Neural cell (in vitro differentiated cells): ENCODE results near the gene KRT80. TPM values are rescaled to one million over a fixed set of nuclear protein-coding genes. Genes with fewer than 3 reads are reported as not detected.

Source experiments
- H2AFZ ChIP-seq: fragments of 200-600, 300-800 bp; sonication (generic), shearing (Covaris generic); 2 replicates; pipeline ENCODE4 v1.6.0; 2014; ENCODE audit warnings: low read depth, mild to moderate bottlenecking, antibody characterized with exemption, low read length, moderate library complexity
- H3F3A ChIP-seq: fragments of 200-600 bp; shearing (Covaris generic); 2 replicates; pipeline ENCODE4 v1.6.1; 2016; ENCODE audit warnings: mild to moderate bottlenecking, moderate library complexity, mixed read lengths, antibody characterized with exemption, low read length; ENCODE audit not compliant: insufficient read depth, poor library complexity, severe bottlenecking
- H3K27ac ChIP-seq: fragments of 200-600, 300-800 bp; sonication (generic), shearing (Covaris generic); 2 replicates; pipeline ENCODE4 v1.5.1; 2014; ENCODE audit warnings: mild to moderate bottlenecking, low read length, moderate library complexity
- H3K27me3 ChIP-seq: fragments of 300-800, 200-600 bp; sonication (generic), shearing (Covaris generic); 2 replicates; pipeline ENCODE4 v1.6.0; 2014; ENCODE audit warnings: mild to moderate bottlenecking, low read depth, low read length, moderate library complexity; ENCODE audit not compliant: insufficient read depth
- H3K36me3 ChIP-seq: fragments of 300-800, 200-600 bp; sonication (generic), shearing (Covaris generic); 2 replicates; pipeline ENCODE4 v1.5.1; 2014; ENCODE audit warnings: mild to moderate bottlenecking, antibody characterized with exemption, low read length, moderate library complexity; ENCODE audit not compliant: insufficient read depth
- H3K4me2 ChIP-seq: fragments of 300-800, 200-600 bp; sonication (generic), shearing (Covaris generic); 2 replicates; pipeline ENCODE4 v1.6.0; 2014; ENCODE audit warnings: mild to moderate bottlenecking, low read length
- H3K4me3 ChIP-seq: fragments of 300-800, 200-600 bp; sonication (generic), shearing (Covaris generic); 2 replicates; pipeline ENCODE4 v1.5.1; 2014; ENCODE audit warnings: mild to moderate bottlenecking, low read length, moderate library complexity
- H3K79me2 ChIP-seq: fragments of 200-600 bp; shearing (Covaris generic); replicated peaks from 2 replicates; pipeline ENCODE4 v1.6.0; 2014; ENCODE audit warnings: mild to moderate bottlenecking, low read length, moderate library complexity; ENCODE audit not compliant: insufficient read depth
- H3K9ac ChIP-seq: fragments of 300-800, 200-600 bp; sonication (generic), shearing (Covaris generic); 2 replicates; pipeline ENCODE4 v1.6.1; 2016; ENCODE audit warnings: mild to moderate bottlenecking, low read length, mixed read lengths
- H3K9me2 ChIP-seq: fragments of 200-600 bp; shearing (Covaris generic); 2 replicates; pipeline ENCODE4 v1.6.1; 2016; ENCODE audit warnings: mild to moderate bottlenecking, low read length, mixed read lengths; ENCODE audit not compliant: insufficient read depth
- H3K9me3 ChIP-seq: fragments of 200-600, 300-800 bp; sonication (generic), shearing (Covaris generic); 2 replicates; pipeline ENCODE4 v1.6.1; 2016; ENCODE audit warnings: mild to moderate bottlenecking, mixed run types, low read length, moderate library complexity, mixed read lengths
- H4K20me1 ChIP-seq: fragments of 200-600 bp; shearing (Covaris generic); 2 replicates; pipeline ENCODE4 v1.6.1; 2016; ENCODE audit warnings: mild to moderate bottlenecking, mixed run types; ENCODE audit not compliant: insufficient read depth
- CTCF ChIP-seq: fragments of 450-650 bp; IDR thresholded peaks from 2 replicates; pipeline ENCODE4 v1.5.1; 2014; ENCODE audit warnings: antibody characterized with exemption, mild to moderate bottlenecking, moderate library complexity; ENCODE audit not compliant: poor library complexity, severe bottlenecking
- EP300 ChIP-seq: fragments of 450-650 bp; conservative IDR thresholded peaks from 2 replicates; pipeline ENCODE4 v1.6.1; 2014; ENCODE audit warnings: antibody characterized with exemption, mild to moderate bottlenecking, moderate library complexity; ENCODE audit not compliant: poor library complexity, severe bottlenecking
- EZH2 ChIP-seq: fragments of 200-600, 300-800 bp; shearing (Covaris generic), sonication (generic); IDR thresholded peaks from 2 replicates; pipeline ENCODE4 v1.6.1; 2014; ENCODE audit warnings: antibody characterized with exemption, low read length, borderline replicate concordance, mild to moderate bottlenecking; ENCODE audit not compliant: insufficient read depth, poor library complexity, severe bottlenecking
- MXI1 ChIP-seq: fragments of 450-650 bp; conservative IDR thresholded peaks from 2 replicates; pipeline ENCODE4 v1.6.1; 2014; ENCODE audit warnings: antibody characterized with exemption, mild to moderate bottlenecking; ENCODE audit not compliant: poor library complexity, severe bottlenecking
- POLR2AphosphoS5 ChIP-seq: IDR thresholded peaks from 2 replicates; pipeline ENCODE4 v1.6.1; 2012
- RAD21 ChIP-seq: fragments of 450-650 bp; conservative IDR thresholded peaks from 2 replicates; pipeline ENCODE4 v1.6.1; 2014; ENCODE audit warnings: antibody characterized with exemption, mild to moderate bottlenecking, moderate library complexity
- REST ChIP-seq: IDR thresholded peaks from 2 replicates; pipeline ENCODE4 v1.6.1; 2012; ENCODE audit warnings: borderline replicate concordance
- SMC3 ChIP-seq: fragments of 450-650 bp; conservative IDR thresholded peaks from 2 replicates; pipeline ENCODE4 v1.6.1; 2014; ENCODE audit warnings: antibody characterized with exemption, mild to moderate bottlenecking, moderate library complexity; ENCODE audit not compliant: poor library complexity
- TAF1 ChIP-seq: IDR thresholded peaks from 2 replicates; pipeline ENCODE4 v1.6.1; 2012; ENCODE audit warnings: low read depth
- polyA plus RNA-seq: library from polyadenylated mRNA; depleted of rRNA; stranded (reverse); fragments of >200 nt; gene quantifications from 2 replicates; pipeline ENCODE4 v1.2.3, GENCODE V29; 2014

KRT80 gene
- polyA plus RNA-seq, 1 donor from 2014 or later, result not detected

- Histone ChIP-seq H3K4me2 (no peak overlapping the region), H4K20me1 (no peaks in the 10 kb centered on the region), H3K27ac (no peak overlapping the region), H3K9me2 (no peaks in the 10 kb centered on the region), H3K9me3 (no peaks in the 10 kb centered on the region), H3F3A (no peaks in the 10 kb centered on the region), H3K27me3 (no peaks in the 10 kb centered on the region), H3K9ac (no peak overlapping the region), H3K79me2 (no peaks in the 10 kb centered on the region), H2AFZ (no peak overlapping the region), H3K4me3 (no peak overlapping the region), H3K36me3 (no peaks in the 10 kb centered on the region)
- no peak for TF ChIP-seq EP300
- no peak for TF ChIP-seq SMC3
- no peak for TF ChIP-seq EZH2
- no peak for TF ChIP-seq MXI1
- TF ChIP-seq TAF1, result no peak
- no peak for TF ChIP-seq CTCF
- TF ChIP-seq REST, result no peak
- TF ChIP-seq RAD21, result no peak
- TF ChIP-seq POLR2AphosphoS5, result no peak
These were observed 16.2 kb downstream of the KRT80 start for GRCh38 chr12:52175371-52176350.

- Histone ChIP-seq H3K36me3 (no peaks in the 10 kb centered on the region), H3K27me3 (no peaks in the 10 kb centered on the region), H2AFZ (no peak overlapping the region), H4K20me1 (no peaks in the 10 kb centered on the region), H3K9me3 (no peaks in the 10 kb centered on the region), H3K4me3 (no peak overlapping the region), H3K9ac (no peak overlapping the region), H3K4me2 (no peak overlapping the region), H3F3A (no peaks in the 10 kb centered on the region), H3K9me2 (no peaks in the 10 kb centered on the region), H3K79me2 (no peaks in the 10 kb centered on the region), H3K27ac (no peak overlapping the region)
- TF ChIP-seq EZH2 (no peak), RAD21 (no peak)
These were observed 18.3 kb downstream of the KRT80 start for GRCh38 chr12:52173526-52173925.
